ENCODE data around the gene ITPRID2. TPM values are rescaled to one million over a fixed set of nuclear protein-coding genes. Genes with fewer than 3 reads are reported as not detected.

The ITPRID2 gene
- total and polyA plus RNA-seq, 2 of the 13 experiments (the other 11 are each of a cell fraction or from before 2014, with no cell fraction given), result 44.8 to 62.3 TPM

GRCh38 chr2:181891966-181892798 lies 652 bp downstream of the ITPRID2 start (continued):
- peak; percentile 98 for TF ChIP-seq UBTF (CRISPR knock-in tag; IDR thresholded peaks at IDR 0.05)
- TF ChIP-seq NR2F2 (IDR thresholded peaks at IDR 0.05; ENCODE audit: borderline replicate concordance, low read depth), result no peak; the same call in 1 of the 2 replicates
- TF ChIP-seq AGO2 (optimal IDR thresholded peaks at IDR 0.05; ENCODE audit: low read depth, low read length), result peak; percentile 92
- TF ChIP-seq ZNF30 (CRISPR knock-in tag; IDR thresholded peaks at IDR 0.05), result peak; percentile 100
- no peak for TF ChIP-seq BCLAF1 (IDR thresholded peaks at IDR 0.05)
- TF ChIP-seq TCF7 (IDR thresholded peaks at IDR 0.05; ENCODE audit: low read depth), result no peak; the same call in 1 of the 2 replicates
- no peak for TF ChIP-seq ZEB1 (IDR thresholded peaks at IDR 0.05; ENCODE audit: insufficient replicate concordance, low read depth)
- TF ChIP-seq BCL3 (CRISPR knock-in tag; IDR thresholded peaks at IDR 0.05), result peak; percentile 98
- TF ChIP-seq ZNF333 (CRISPR knock-in tag; IDR thresholded peaks at IDR 0.05; ENCODE audit: borderline replicate concordance), result peak; percentile 42; the same call in 1 of the 2 replicates
- TF ChIP-seq NFE2 (CRISPR knock-in tag; IDR thresholded peaks at IDR 0.05), result no peak
- 0 out of 2 replicates have a peak, but pooled peaks have one; percentile 37 for TF ChIP-seq JUND (CRISPR knock-in tag; IDR thresholded peaks at IDR 0.05)
- TF ChIP-seq KDM4B (CRISPR knock-in tag; IDR thresholded peaks at IDR 0.05), result 0 out of 2 replicates have a peak, but pooled peaks have one; percentile 73
- TF ChIP-seq RNF2 (conservative IDR thresholded peaks at IDR 0.05; ENCODE audit: low read depth), result no peak; the same call in none of the 2 replicates
- TF ChIP-seq SP1 (IDR thresholded peaks at IDR 0.05), result no peak
- no peak for TF ChIP-seq SP1 (CRISPR knock-in tag; IDR thresholded peaks at IDR 0.05)
- TF ChIP-seq DMTF1 (CRISPR knock-in tag; IDR thresholded peaks at IDR 0.05), result no peak; the same call in 1 of the 2 replicates
- no peak for TF ChIP-seq GLMP (CRISPR knock-in tag; IDR thresholded peaks at IDR 0.05; ENCODE audit: borderline replicate concordance)
- TF ChIP-seq MXD1 (CRISPR knock-in tag; IDR thresholded peaks at IDR 0.05), result peak; percentile 99
